Measurements from ENCODE around the gene LBHD2.
"Not testable (repeated sequence)": the region's sequence is repeated elsewhere in the genome, so short reads cannot be mapped to it uniquely, and the experiment has no call there.

The LBHD2 gene

GRCh38 chr14:103118018-103118662 is 34.1 kb downstream of the LBHD2 start:
- no peak for DNase-seq (ENCODE audit: low spot score)
- no peak for FAIRE-seq

GRCh38 chr14:103118663-103119404 is 34.8 kb downstream of the LBHD2 start:
- no peak for DNase-seq (ENCODE audit: low spot score)

GRCh38 chr14:103119527-103119926 is 35.5 kb downstream of the LBHD2 start:
- DNase-seq (ENCODE audit: low spot score); FAIRE-seq: not testable (repeated sequence)

More at GRCh38 chr14:103118663-103119404, 34.8 kb downstream of the LBHD2 start:
- FAIRE-seq: no peak

- FAIRE-seq (no peak), DNase-seq (ENCODE audit: low spot score) (no peak)
Observed at GRCh38 chr14:103121121-103121845, 37.3 kb downstream of the LBHD2 start.

GRCh38 chr14:103121846-103122584 is 38.0 kb downstream of the LBHD2 start:
- DNase-seq (ENCODE audit: low spot score) (peak; percentile 89), FAIRE-seq (peak; percentile 83)

- DNase-seq (ENCODE audit: low spot score) (no peak), FAIRE-seq (no peak)
Observed at GRCh38 chr14:103122585-103122946, 38.6 kb downstream of the LBHD2 start.

GRCh38 chr14:103122947-103123633 is 39.1 kb downstream of the LBHD2 start, which contains the start of gene TNFAIP2:
TNFAIP2 (plus strand) TSS chr14:103123461; CDS start chr14:103126458, 2,997 bp downstream.
- no peak for FAIRE-seq
- DNase-seq (ENCODE audit: low spot score): peak; percentile 25

- FAIRE-seq: no peak
- DNase-seq (ENCODE audit: low spot score): peak; percentile 26
Observed at GRCh38 chr14:103123634-103124500, 39.9 kb downstream of the LBHD2 start.

GRCh38 chr14:103124501-103125001 is 40.5 kb downstream of the LBHD2 start:
- DNase-seq (ENCODE audit: low spot score) (no peak), FAIRE-seq (no peak)

GRCh38 chr14:103125098-103126070 is 41.4 kb downstream of the LBHD2 start:
- no peak for FAIRE-seq

GRCh38 chr14:103126088-103126872 is 42.3 kb downstream of the LBHD2 start:
- DNase-seq (ENCODE audit: low spot score) (no peak), FAIRE-seq (no peak)

More at GRCh38 chr14:103125098-103126070, 41.4 kb downstream of the LBHD2 start:
- DNase-seq (ENCODE audit: low spot score): no peak

GRCh38 chr14:103126873-103127304 is 42.9 kb downstream of the LBHD2 start:
- no peak for FAIRE-seq

GRCh38 chr14:103127356-103127755 is 43.3 kb downstream of the LBHD2 start:
- no peak for FAIRE-seq

More at GRCh38 chr14:103126873-103127304, 42.9 kb downstream of the LBHD2 start:
- no peak for DNase-seq (ENCODE audit: low spot score)

GRCh38 chr14:103127861-103128598 is 44.0 kb downstream of the LBHD2 start:
- no peak for FAIRE-seq
- DNase-seq (ENCODE audit: low spot score): no peak

More at GRCh38 chr14:103127356-103127755, 43.3 kb downstream of the LBHD2 start:
- no peak for DNase-seq (ENCODE audit: low spot score)

GRCh38 chr14:103128631-103129300 is 44.8 kb downstream of the LBHD2 start:
- DNase-seq (ENCODE audit: low spot score) (peak; percentile 26), FAIRE-seq (no peak)
